GM12878 (cell line): ENCODE measurements around the gene CFAP299. TPM values are rescaled to one million over a fixed set of nuclear protein-coding genes. Genes with fewer than 3 reads are reported as not detected.

ENCODE experiments used
- ATAC-seq: fragments of 200-7000 bp; cut with Tn5 transposase; 3 replicates; pipeline ENCODE4 v1.9.1; 2020; ENCODE audit warnings: mild to moderate bottlenecking, moderate library complexity
- BruUV-seq: library from RNA; stranded (reverse); fragments of 400-500 nt; replicated peaks from 2 replicates; lab custom pipeline; 2021; lab: Mats Ljungman, UMichigan
- CTCF ChIA-PET: fragments of 300-600 bp; sonication (Branson Sonifier 250); formaldehyde crosslinking; extraction: SDS; loops from one replicate; lab custom pipeline; 2021; ENCODE audit warnings: inconsistent platforms; lab: Yijun Ruan, JAX
- POLR2A ChIA-PET: fragments of 350-600 bp; formaldehyde crosslinking; extraction: SDS; loops from one replicate; lab custom pipeline; 2021; ENCODE audit warnings: inconsistent platforms; lab: Charles Lee
- RAD21 ChIA-PET: fragments of 300-600 bp; sonication (Branson Sonifier 250); formaldehyde crosslinking; loops from one replicate; lab custom pipeline; 2023; ENCODE audit warnings: antibody characterized with exemption; ENCODE audit not compliant: unreplicated experiment; lab: Charles Lee
- SMC1A ChIA-PET: fragments of 300-600 bp; sonication (Branson Sonifier 250); formaldehyde crosslinking; loops from one replicate; lab custom pipeline; 2023; ENCODE audit not compliant: unreplicated experiment, uncharacterized antibody; lab: Charles Lee
- DNase-seq: peaks from one replicate; pipeline ENCODE4 v3.0.0-alpha.2; 2011; ENCODE audit warnings: low read depth, low spot score
- FAIRE-seq: peaks from 3 replicates; lab custom pipeline; 2011; peaks lifted over from hg19 to GRCh38; lab: Jason Lieb, UNC
- H2AFZ ChIP-seq: 2 replicates; pipeline ENCODE4 v1.6.0; 2011; ENCODE audit warnings: low read depth, low read length, control low read depth; ENCODE audit not compliant: control insufficient read depth
- H3K27ac ChIP-seq: 2 replicates; pipeline ENCODE4 v1.5.1; 2011; ENCODE audit warnings: control low read depth; ENCODE audit not compliant: control insufficient read depth, insufficient read depth
- H3K27me3 ChIP-seq, 2 experiments: replicated peaks in 1 of 2; 2 replicates each; pipeline versions ENCODE4 v1.6.0 to v1.6.1; 2011; ENCODE audit warnings: low read length in 1 of 2; ENCODE audit not compliant: control insufficient read depth in 2 of 2, insufficient read depth in 2 of 2
- H3K36me3 ChIP-seq, 2 experiments: 2 replicates each; pipeline ENCODE4 v1.5.1; 2011; ENCODE audit warnings: low read length in 1 of 2; ENCODE audit not compliant: control insufficient read depth in 2 of 2, insufficient read depth in 2 of 2
- H3K4me1 ChIP-seq: 2 replicates; pipeline ENCODE4 v1.6.1; 2011; ENCODE audit warnings: mild to moderate bottlenecking, low read length, moderate library complexity, mixed read lengths; ENCODE audit not compliant: control insufficient read depth, insufficient read depth
- H3K4me2 ChIP-seq: 2 replicates; pipeline ENCODE4 v1.6.0; 2011; ENCODE audit warnings: control low read depth; ENCODE audit not compliant: control insufficient read depth, insufficient read depth
- H3K4me3 ChIP-seq: fragments of 200-600 bp; sonication (generic); 2 replicates; pipeline ENCODE4 v1.5.1; 2016
- H3K79me2 ChIP-seq: 2 replicates; pipeline ENCODE4 v1.6.0; 2011; ENCODE audit warnings: low read length; ENCODE audit not compliant: control insufficient read depth, insufficient read depth
- H3K9ac ChIP-seq: 2 replicates; pipeline ENCODE4 v1.8.0; 2011; ENCODE audit warnings: low read length, control low read depth, mixed read lengths; ENCODE audit not compliant: control insufficient read depth, insufficient read depth
- H3K9me3 ChIP-seq: replicated peaks from 3 replicates; pipeline ENCODE4 v1.5.1; 2011; ENCODE audit warnings: mild to moderate bottlenecking, low read length; ENCODE audit not compliant: control insufficient read depth, insufficient read depth
- H4K20me1 ChIP-seq: 2 replicates; pipeline ENCODE4 v1.6.0; 2011; ENCODE audit not compliant: control insufficient read depth, insufficient read depth
- BCL11A ChIP-seq: IDR thresholded peaks from 2 replicates; pipeline ENCODE4 v1.6.1; 2011; ENCODE audit warnings: low read depth, low read length
- BCLAF1 ChIP-seq: fragments of 450-650 bp; IDR thresholded peaks from 2 replicates; pipeline ENCODE4 v1.6.1; 2017; ENCODE audit warnings: antibody characterized with exemption, mild to moderate bottlenecking, moderate library complexity
- BMI1 ChIP-seq: fragments of 450-650 bp; IDR thresholded peaks from 2 replicates; pipeline ENCODE4 v1.6.1; 2016; ENCODE audit warnings: mild to moderate bottlenecking, moderate library complexity, borderline replicate concordance
- BRCA1 ChIP-seq: IDR thresholded peaks from 2 replicates; pipeline ENCODE4 v1.6.1; 2011; ENCODE audit warnings: low read depth, low read length, improper control_type of control experiment
- CREM ChIP-seq: IDR thresholded peaks from 2 replicates; pipeline ENCODE4 v1.6.1; 2014; ENCODE audit warnings: antibody characterized with exemption, low read depth
- EP300 ChIP-seq, 2 experiments: fragments of 150-350 bp in 1 of 2; IDR thresholded peaks; 2 replicates each; pipeline ENCODE4 v1.6.1; 2011 to 2012; ENCODE audit warnings: low read depth in 2 of 2, low read length in 2 of 2, borderline replicate concordance in 1 of 2, improper control_type of control experiment in 1 of 2, inconsistent platforms in 1 of 2; ENCODE audit not compliant: control insufficient read depth in 1 of 2
- GATAD2B ChIP-seq: fragments of 450-650 bp; conservative IDR thresholded peaks from 2 replicates; pipeline ENCODE4 v1.6.1; 2017; ENCODE audit warnings: low read depth, mild to moderate bottlenecking, moderate library complexity
- IRF4 ChIP-seq: IDR thresholded peaks from 2 replicates; pipeline ENCODE4 v1.6.1; 2011; ENCODE audit warnings: low read depth, low read length
- IRF5 ChIP-seq: fragments of 450-650 bp; IDR thresholded peaks from 2 replicates; pipeline ENCODE4 v1.6.1; 2017; ENCODE audit warnings: borderline replicate concordance
- MTA2 ChIP-seq: fragments of 450-650 bp; IDR thresholded peaks from 2 replicates; pipeline ENCODE4 v1.6.1; 2016; ENCODE audit warnings: low read depth, mild to moderate bottlenecking, moderate library complexity
- NFXL1 ChIP-seq: fragments of 450-650 bp; IDR thresholded peaks from 2 replicates; pipeline ENCODE4 v1.6.1; 2017; ENCODE audit warnings: antibody characterized with exemption, mild to moderate bottlenecking, borderline replicate concordance
- NR2F1 ChIP-seq: fragments of 450-650 bp; conservative IDR thresholded peaks from 2 replicates; pipeline ENCODE4 v1.6.1; 2017; ENCODE audit warnings: mild to moderate bottlenecking
- RAD51 ChIP-seq: fragments of 450-650 bp; IDR thresholded peaks from 2 replicates; pipeline ENCODE4 v1.6.1; 2016; ENCODE audit warnings: moderate library complexity, mild to moderate bottlenecking, inconsistent platforms
- REST ChIP-seq: IDR thresholded peaks from 2 replicates; pipeline ENCODE4 v1.6.1; 2012; ENCODE audit warnings: mild to moderate bottlenecking, low read depth, low read length
- SMC3 ChIP-seq: IDR thresholded peaks from 2 replicates; pipeline ENCODE4 v1.6.1; 2011; ENCODE audit warnings: low read length, improper control_type of control experiment, borderline replicate concordance
- STAT1 ChIP-seq: fragments of 450-650 bp; conservative IDR thresholded peaks from 2 replicates; pipeline ENCODE4 v1.6.1; 2014; ENCODE audit warnings: antibody characterized with exemption, mild to moderate bottlenecking
- ZBTB33 ChIP-seq: fragments of 450-650 bp; IDR thresholded peaks from 2 replicates; pipeline ENCODE4 v1.6.1; 2017; ENCODE audit warnings: mild to moderate bottlenecking
- WGBS: methylation state at CpG from one replicate; pipeline ENCODE4 v1.1.6; 2016; ENCODE audit warnings: low lambda C conversion rate; ENCODE audit not compliant: insufficient replicate concordance, insufficient coverage; ENCODE audit errors: missing lambda C conversion rate; 5-methylcytosine and 5-hydroxymethylcytosine counted together
- in situ Hi-C: fragments of 300-500 bp; cut with MboI; formaldehyde crosslinking; loops from 9 replicates; pipeline ENCODE4 v1.14.3; 2018; ENCODE audit warnings: mixed read lengths
- intact Hi-C: fragments of 100-400 bp; cut with micrococcal nuclease; formaldehyde crosslinking; loops from one replicate; pipeline ENCODE4 v1.14.2; 2022; ENCODE audit not compliant: unreplicated experiment
- polyA plus RNA-seq, 11 experiments: library from polyadenylated mRNA; depleted of rRNA in 4 of 11; unstranded in 6 of 11; stranded (reverse) in 5 of 11; fragments of >200 nt; fragmentation: Nextera tagmentation in 4 of 11; fragmentation: Illumina TruSeq in 1 of 11; extraction: Ambion mirVana in 4 of 11; extraction: Trizol in 1 of 11; gene quantifications; 1 replicate in 1 of 11; 2 replicates in 10 of 11; pipeline versions ENCODE4 v1.2.1 to v1.2.3, GENCODE V29; 2011 to 2016; ENCODE audit warnings: inconsistent platforms in 2 of 11, missing spikeins in 2 of 11, low read depth in 1 of 11
- total RNA-seq, 4 experiments: library from RNA; depleted of rRNA in 3 of 4; stranded (reverse); fragments of >200 nt in 3 of 4; fragmentation: Illumina TruSeq in 1 of 4; extraction: Trizol in 1 of 4; gene quantifications; 2 replicates each; pipeline versions ENCODE4 v1.2.1 to v1.2.3, GENCODE V29; 2013 to 2021

The CFAP299 gene
- total and polyA plus RNA-seq, 10 of the 15 experiments (the other 5 are each of a cell fraction or from before 2014, with no cell fraction given), result 0.06 to 0.34 TPM; not detected in 8

GRCh38 chr4:80295826-80296225 is 39.7 kb upstream of the CFAP299 start:
- no TSS peak for BruUV-seq
- Histone ChIP-seq H3K27me3 (no peaks in the 10 kb centered on the region), H3K4me3 (no peak overlapping the region), H3K9me3 (no peaks in the 10 kb centered on the region), H3K4me2 (no peak overlapping the region), H2AFZ (no peak overlapping the region), H3K27ac (no peak overlapping the region), H3K9ac (no peak overlapping the region), H3K36me3 (no peaks in the 10 kb centered on the region), H4K20me1 (no peaks in the 10 kb centered on the region), H3K4me1 (no peaks in the 10 kb centered on the region), H3K79me2 (no peaks in the 10 kb centered on the region)
- DNase-seq (no peak), ATAC-seq (no peak), FAIRE-seq (no peak)
- TF ChIP-seq IRF4 (no peak), IRF5 (no peak), BRCA1 (no peak), MTA2 (no peak), EP300 (IDR thresholded peaks at IDR 0.05; ENCODE audit: borderline replicate concordance in 1 of 2, control insufficient read depth in 1 of 2, low read depth in 2 of 2, low read length in 2 of 2) (no peak), STAT1 (no peak), NFXL1 (no peak), RAD51 (no peak), ZBTB33 (no peak), CREM (no peak), NR2F1 (no peak), GATAD2B (no peak), BCL11A (no peak), REST (no peak), SMC3 (no peak), BCLAF1 (no peak), BMI1 (no peak)
- SMC1A ChIA-PET, result interaction anchor here (1.5 kb wide), 1 partner anchor 14 kb away, joined by 3 read pairs; no protein-coding TSS in a partner anchor
- CTCF ChIA-PET, result no interaction called here
- RAD21 ChIA-PET, result no interaction called here
- intact Hi-C loops (no loop called here), in situ Hi-C loops (no loop called here)
- WGBS, result 65% methylated on average over 5 of the region's 5 CpGs
- POLR2A ChIA-PET, result no interaction called here
